ENCODE data around the gene NGRN. TPM values are rescaled to one million over a fixed set of nuclear protein-coding genes. Genes with fewer than 3 reads are reported as not detected.
A peak's percentile ranks its signal among the peaks of the same experiment; 100 is the strongest.

Gene NGRN
- total and polyA plus RNA-seq, 11 donors: 93.2 to 149 (median 119) TPM

GRCh38 chr15:90225504-90226234, 39.8 kb upstream of the NGRN start:
- 67 to 83% (median 76%) methylated on average over 7 to 18 of the region's 18 CpGs for WGBS, 4 donors
- peaks cover 0 to 31% (median 13%) of the 10 kb centered on the region in 12 donors for H3K4me1 ChIP-seq
- DNase-seq (no peak), ATAC-seq (no peak)
- TF ChIP-seq POLR2A (IDR thresholded peaks at IDR 0.05) (no peak), CTCF (IDR thresholded peaks at IDR 0.05) (no peak)
- no peak overlapping the region for H3K27ac ChIP-seq
- H3K36me3 ChIP-seq: peaks cover 0 to 84% (median 72%) of the 10 kb centered on the region in 9 donors
- no peak overlapping the region for H3K4me3 ChIP-seq
- intact Hi-C loops (cut with DNase I): no loop called here
- H3K9me3 ChIP-seq: no peaks in the 10 kb centered on the region
- no peaks in the 10 kb centered on the region for H3K27me3 ChIP-seq

GRCh38 chr15:90227336-90227735, 38.1 kb upstream of the NGRN start:
- no peak overlapping the region for H3K27ac ChIP-seq

GRCh38 chr15:90227816-90228772, 37.4 kb upstream of the NGRN start:
- DNase-seq (no peak), ATAC-seq (no peak)
- no peak for TF ChIP-seq POLR2A (IDR thresholded peaks at IDR 0.05)
- no peak for TF ChIP-seq CTCF (IDR thresholded peaks at IDR 0.05)
- peak overlapping the region in 2 of 12 donors; percentile 28 to 70 for H3K27ac ChIP-seq
- H3K9me3 ChIP-seq: no peaks in the 10 kb centered on the region
- no peak overlapping the region for H3K4me3 ChIP-seq
- 91 to 96% (median 92%) methylated on average over 30 to 38 of the region's 38 CpGs for WGBS, 4 donors
- H3K36me3 ChIP-seq: peaks cover 0 to 90% (median 79%) of the 10 kb centered on the region in 9 donors
- H3K4me1 ChIP-seq: peaks cover 0 to 45% (median 23%) of the 10 kb centered on the region in 12 donors
- H3K27me3 ChIP-seq: no peaks in the 10 kb centered on the region
- intact Hi-C loops (cut with DNase I): no loop called here

More at GRCh38 chr15:90227336-90227735, 38.1 kb upstream of the NGRN start:
- peaks cover 0 to 94% (median 82%) of the 10 kb centered on the region in 9 donors for H3K36me3 ChIP-seq
- TF ChIP-seq CTCF (IDR thresholded peaks at IDR 0.05) (no peak), POLR2A (IDR thresholded peaks at IDR 0.05) (no peak)
- peaks cover 0 to 38% (median 17%) of the 10 kb centered on the region in 12 donors for H3K4me1 ChIP-seq
- H3K4me3 ChIP-seq: no peak overlapping the region
- WGBS, 4 donors: 86 to 91% (median 90%) methylated on average over 7 of the region's 7 CpGs
- no peaks in the 10 kb centered on the region for H3K9me3 ChIP-seq
- DNase-seq (no peak), ATAC-seq (no peak)
- intact Hi-C loops (cut with DNase I): no loop called here
- H3K27me3 ChIP-seq: no peaks in the 10 kb centered on the region

DNA sequence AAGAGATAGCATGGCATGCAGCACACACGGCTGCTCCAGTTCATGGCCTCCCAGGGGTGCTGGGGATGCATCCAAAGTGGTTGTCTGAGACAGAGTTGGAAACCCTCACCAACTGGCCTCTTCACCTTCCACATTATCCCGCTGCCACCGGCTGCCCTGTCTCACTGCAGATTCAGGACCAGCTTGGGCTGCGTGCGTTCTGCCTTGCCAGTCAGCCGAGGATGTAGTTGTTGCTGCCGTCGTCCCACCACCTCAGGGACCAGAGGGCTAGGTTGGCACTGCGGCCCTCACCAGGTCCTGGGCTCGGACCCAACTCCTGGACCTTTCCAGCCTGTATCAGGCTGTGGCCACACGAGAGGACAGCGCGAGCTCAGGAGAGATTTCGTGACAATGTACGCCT, 36.5 kb upstream of the NGRN start:
- 70 to 91% (median 82%) methylated on average over 12 to 15 of the region's 15 CpGs for WGBS, 4 donors
- Histone ChIP-seq H3K27ac (peak overlapping the region in 1 of 12 donors; percentile 70), H3K27me3 (no peaks in the 10 kb centered on the region), H3K9me3 (no peaks in the 10 kb centered on the region), H3K4me3 (no peak overlapping the region), H3K36me3 (peaks cover 0 to 81% (median 70%) of the 10 kb centered on the region in 9 donors), H3K4me1 (peaks cover 0 to 46% (median 24%) of the 10 kb centered on the region in 12 donors)
- DNase-seq: no peak
- ATAC-seq: no peak
- intact Hi-C loops (cut with DNase I): no loop called here
- TF ChIP-seq POLR2A (IDR thresholded peaks at IDR 0.05) (no peak), CTCF (IDR thresholded peaks at IDR 0.05) (no peak)
